Iris pigment epithelial cell (primary cell): ENCODE results near the gene APCDD1L.
A peak's percentile ranks its signal among the peaks of the same experiment; 100 is the strongest.
"Not testable (repeated sequence)": the region's sequence is repeated elsewhere in the genome, so short reads cannot be mapped to it uniquely, and the experiment has no call there.

Experiments used
- DNase-seq: peaks from one replicate; pipeline ENCODE4 v3.0.0-alpha.2; 2011; ENCODE audit warnings: low read depth

Gene APCDD1L

GRCh38 chr20:58441723-58442122 lies 73.5 kb downstream of the APCDD1L start:
- DNase-seq: no peak

DNA sequence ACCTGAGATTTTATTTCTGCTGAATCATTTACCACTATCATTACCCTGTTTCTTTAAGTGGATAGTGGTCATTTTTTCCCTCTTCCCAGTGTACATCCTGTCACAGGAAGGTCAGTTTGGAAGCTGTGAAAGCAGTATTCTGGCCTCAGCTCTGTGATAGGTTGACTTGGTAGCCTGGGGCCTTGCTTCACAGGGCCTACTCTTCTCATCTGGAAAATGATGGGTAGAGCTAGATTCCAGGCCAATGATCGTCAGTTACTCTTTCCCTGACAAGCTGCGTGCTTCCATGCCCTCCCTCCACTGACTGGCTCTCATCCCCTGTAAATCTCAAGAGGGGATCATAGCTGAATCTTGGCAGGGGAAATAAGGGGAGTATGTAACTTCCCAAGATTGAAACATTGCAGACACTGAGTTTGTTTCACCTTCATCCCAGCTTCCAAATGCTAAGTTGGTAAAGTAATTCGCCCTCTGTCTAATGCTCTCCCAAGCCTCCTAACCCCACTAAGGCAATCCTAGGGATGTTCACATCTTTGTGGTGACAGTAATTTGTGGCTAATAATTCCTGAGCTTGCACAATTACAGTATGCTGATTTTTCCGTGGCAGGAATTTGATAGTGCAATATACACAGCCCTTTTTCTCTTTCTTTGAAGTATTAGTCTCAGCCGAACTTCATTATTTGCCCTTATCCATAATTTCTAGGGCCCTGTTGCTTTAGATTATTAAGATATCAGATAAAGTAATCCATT lies 75.0 kb downstream of the APCDD1L start:
- DNase-seq: peak; percentile 9

DNA sequence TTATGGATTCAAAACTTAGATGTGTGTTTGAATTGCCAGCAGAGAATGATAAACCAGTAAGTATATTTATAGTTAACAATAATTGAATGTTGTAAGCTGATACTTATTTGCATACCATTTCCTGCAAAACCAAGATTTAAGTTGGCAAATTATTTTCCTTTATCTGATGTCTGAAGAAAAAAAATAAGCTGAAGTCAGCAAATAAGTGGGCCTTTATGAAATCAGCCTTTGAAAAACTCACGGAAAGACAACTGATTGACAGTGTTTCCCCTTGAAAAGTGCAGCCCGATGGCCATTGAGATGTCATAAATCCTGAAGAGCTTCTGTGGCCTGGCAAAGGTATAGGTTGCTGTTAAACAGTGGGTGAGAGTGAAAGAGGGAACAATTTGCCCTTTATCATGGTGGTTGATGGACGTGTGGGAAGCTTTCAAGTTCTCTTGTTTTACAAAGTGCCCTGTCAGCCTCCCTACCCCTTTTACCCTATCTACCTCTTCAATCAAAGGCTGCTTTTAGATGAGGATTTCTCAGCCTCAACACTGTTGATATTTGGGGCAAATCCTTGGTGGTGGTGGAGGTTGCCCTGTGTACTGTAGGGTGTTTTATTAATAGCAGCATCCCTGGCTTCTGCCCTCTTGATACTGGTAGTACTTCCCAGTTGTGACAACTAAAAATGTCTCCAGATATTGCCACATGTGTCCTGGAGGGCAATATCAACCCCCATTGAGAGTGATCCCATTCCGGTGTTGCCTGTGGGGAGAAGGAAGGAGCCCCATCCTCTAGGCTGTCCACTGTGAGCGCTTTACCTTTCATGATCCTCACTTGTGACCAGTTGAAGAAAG lies 76.0 kb downstream of the APCDD1L start:
- no peak for DNase-seq

DNA sequence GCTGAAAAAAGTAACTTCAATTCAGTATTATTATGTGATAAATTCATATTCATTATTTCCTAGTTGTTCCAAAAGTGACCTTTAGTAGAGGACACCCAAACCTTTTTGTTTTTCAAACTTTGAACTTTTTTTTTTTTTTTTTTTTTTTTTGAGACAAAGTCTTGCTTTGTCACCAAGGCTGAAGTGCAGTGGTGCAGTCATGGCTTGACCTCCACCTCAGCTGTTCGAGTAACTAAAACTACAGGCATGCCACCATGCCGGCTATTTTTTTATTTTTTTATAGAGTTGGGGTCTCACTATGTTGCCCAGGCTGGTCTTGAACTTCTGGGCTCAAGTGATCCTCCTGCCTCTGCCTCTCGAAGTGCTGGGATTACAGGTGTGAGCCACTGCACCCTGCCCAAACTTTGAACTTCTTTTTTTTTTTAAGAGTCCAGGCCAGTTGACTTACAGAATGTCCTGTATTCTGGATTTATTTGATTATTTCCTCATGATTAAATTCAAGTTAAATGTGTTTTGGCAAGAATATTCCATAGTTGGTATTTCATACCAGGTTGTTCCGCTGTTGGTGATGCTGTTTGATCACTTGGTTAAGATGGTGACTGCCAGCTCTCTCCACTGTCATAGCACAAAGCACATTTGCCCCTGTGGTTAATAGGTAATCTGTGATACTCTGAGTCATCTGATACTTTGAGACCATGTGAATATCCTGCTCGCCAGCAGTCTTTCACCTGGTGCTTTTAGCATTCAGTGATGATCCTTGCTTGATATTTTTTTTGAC lies 78.1 kb downstream of the APCDD1L start:
- no peak for DNase-seq

DNA sequence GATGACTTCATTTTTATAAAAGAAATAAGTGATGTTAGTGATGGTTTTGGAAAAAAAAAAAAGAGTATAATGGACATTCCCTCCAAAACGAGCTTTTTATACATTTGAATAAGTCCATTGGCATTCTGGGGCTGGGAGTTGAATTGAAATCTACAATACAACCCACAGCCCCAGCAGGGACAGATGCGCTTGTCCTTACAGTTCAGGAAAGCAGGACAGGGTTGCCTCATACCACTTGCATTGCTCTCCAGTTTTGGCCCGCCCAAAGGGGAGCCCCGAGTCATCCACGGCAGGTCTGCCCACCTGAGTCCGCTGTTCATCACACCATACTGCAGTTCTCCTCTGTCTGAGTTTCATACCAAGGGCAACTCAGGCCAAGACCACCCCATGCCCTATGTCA lies 80.0 kb downstream of the APCDD1L start:
- no peak for DNase-seq

GRCh38 chr20:58434326-58434725 lies 80.9 kb downstream of the APCDD1L start:
- DNase-seq: no peak

DNA sequence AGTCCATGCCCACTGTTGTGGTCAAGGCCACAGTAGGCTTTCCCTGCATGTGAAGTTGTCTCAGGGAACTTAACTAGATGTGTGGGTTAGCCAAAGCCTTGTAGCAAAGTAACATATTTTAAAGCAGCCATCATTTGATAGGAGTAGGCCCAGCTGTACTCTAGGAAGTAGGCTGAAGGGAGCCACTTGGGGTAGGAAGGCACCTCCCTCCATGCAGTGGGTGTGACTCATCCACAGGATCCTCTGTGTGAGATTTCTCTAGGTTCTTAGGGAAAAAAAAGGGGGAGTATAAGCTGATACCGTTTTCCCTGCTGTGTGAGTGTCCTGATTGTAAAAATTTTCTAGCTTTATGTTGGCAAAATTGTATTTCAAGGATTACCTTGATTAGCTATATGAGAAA lies 81.4 kb downstream of the APCDD1L start:
- DNase-seq: peak; percentile 85

DNA sequence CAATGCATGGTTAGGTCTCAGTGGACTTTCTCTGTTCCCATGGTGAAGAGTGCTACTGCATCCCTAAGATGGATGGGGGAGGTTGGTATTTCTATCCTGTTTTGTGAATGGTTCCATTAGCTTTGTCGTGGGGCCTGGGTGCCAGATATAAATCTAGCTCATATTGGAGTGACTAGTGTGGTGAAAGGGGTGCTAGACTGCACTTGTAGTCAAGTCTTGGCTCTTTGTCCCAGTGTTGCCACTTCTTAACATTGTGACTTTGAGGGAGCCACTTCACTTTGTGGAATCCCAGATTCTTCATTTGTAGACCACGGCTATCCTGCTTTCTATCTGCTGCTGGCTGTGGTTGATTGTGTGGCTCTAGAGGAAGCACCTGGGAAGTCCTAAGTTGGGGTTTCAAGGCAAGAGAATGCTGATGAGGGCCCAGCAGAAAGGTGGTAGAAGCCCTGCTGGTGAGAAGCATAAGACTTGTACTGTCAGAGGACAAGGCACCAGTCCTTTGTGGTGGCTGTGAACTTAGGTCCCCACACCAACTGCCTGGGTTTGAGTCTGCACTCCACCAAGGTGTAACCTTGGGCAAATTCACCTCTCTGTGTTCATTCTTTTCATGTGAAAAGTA lies 82.1 kb downstream of the APCDD1L start:
- DNase-seq: no peak

DNA sequence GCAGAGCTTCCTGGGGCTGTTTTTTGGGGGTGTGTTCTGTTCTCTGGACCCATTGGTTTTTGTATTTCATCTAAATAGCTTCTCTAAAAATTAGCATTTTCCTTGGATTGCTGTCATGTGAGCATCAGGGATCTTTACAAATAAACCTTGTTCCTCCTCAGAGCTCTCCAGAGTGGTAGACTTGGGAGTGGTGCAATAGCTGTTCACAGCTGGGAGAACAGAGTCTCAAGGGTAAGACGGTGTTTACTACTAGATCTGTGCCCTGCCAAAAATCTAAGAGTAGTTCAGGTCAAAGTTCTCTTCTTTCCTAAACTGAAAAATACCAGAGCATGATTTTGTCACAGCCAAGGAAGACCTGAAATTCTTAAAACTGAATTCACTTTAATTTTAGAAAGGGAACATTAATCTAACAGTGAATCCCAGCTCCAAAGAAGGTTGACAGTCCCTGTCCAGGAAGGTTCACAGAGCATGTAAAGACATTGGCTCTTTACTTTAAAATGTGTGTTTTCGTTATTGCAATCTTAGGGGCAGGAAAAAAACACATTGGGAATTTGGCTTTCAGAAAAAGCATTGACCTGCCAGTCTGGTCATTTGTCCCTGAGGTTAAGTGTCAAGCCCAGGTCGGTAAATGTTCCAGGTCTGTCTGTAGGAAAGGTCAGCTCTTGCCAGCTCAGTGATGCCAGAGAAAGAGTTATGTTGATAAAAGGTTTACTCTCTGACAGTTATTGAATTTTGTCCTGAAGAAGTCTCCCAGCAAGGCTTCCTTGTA lies 82.8 kb downstream of the APCDD1L start:
- DNase-seq: peak; percentile 63

- DNase-seq: no peak
These were observed 84.1 kb downstream of the APCDD1L start for GRCh38 chr20:58431134-58431533.

GRCh38 chr20:58429303-58429702 lies 85.9 kb downstream of the APCDD1L start:
- no peak for DNase-seq

- DNase-seq: no peak
These were observed 86.8 kb downstream of the APCDD1L start for GRCh38 chr20:58428364-58428763.

GRCh38 chr20:58427571-58427970 lies 87.6 kb downstream of the APCDD1L start:
- not testable (repeated sequence) for DNase-seq

DNA sequence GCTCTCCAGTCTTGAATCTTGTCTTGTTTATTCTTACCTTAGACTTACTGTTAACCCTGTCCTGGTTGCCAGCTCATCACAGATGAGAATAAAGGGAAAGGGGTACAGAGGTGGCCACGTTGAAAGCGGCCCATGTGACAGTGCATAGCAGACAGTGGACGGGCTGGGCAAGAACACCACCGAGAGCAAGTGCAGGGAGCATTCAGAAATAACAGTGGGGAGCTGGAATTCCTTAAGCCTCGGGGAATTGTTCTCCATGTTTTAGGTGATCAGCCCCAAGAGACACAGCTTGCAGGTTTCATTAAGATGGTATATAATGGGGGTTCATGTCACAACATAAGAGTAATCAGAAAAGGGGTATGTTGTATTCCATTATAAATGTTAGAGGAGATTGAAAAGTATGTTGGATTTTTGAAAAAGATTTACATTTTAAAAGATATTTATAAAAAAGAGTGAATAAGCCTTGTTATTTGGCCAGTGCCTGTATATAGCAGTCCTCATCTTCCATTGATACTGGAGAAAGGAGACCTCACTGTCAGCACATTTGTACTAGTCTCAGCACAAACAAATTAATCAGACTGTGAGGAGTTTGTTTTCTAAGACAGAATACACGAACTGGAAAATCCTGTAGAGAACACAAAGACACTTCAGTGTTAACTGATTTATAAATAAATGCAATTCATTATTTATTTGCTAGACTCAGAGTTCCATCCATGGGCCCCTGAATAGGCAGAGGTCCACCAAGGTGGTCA lies 90.8 kb downstream of the APCDD1L start:
- DNase-seq: no peak

- DNase-seq: no peak
These were observed 93.7 kb downstream of the APCDD1L start for GRCh38 chr20:58421497-58421850.

DNA sequence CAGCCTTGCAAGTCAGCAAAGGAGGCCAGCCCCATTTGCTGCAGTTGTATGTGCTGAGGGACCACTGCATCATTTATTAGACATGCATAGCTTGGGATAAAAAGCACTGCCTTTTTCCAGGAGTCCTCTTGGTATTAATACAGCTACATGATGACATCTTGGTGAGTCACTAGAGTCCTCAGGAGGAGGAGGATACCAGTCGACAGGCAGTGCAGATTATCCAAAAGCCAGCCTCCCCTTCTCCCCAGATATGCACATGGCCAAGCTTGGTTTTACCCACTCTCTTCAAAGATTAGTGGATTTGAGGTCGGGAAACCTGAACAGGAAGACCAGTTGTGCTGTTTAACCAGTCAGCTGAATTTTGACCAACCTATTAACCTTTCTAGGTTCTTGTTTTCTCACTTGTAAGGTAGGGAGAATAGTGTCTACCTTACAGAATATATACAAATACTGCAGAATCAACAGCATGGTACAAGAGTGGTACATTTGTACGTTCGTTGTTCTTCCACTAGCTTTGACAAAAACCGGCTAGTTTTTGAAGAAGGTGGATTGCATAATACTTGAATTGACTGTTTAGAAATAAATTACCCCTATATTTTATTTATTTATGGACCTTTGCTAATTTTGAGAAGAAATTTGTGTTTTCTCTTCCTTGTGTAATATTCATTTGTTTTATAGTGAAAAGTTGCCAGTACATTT lies 94.3 kb downstream of the APCDD1L start:
- peak; percentile 72 for DNase-seq

DNA sequence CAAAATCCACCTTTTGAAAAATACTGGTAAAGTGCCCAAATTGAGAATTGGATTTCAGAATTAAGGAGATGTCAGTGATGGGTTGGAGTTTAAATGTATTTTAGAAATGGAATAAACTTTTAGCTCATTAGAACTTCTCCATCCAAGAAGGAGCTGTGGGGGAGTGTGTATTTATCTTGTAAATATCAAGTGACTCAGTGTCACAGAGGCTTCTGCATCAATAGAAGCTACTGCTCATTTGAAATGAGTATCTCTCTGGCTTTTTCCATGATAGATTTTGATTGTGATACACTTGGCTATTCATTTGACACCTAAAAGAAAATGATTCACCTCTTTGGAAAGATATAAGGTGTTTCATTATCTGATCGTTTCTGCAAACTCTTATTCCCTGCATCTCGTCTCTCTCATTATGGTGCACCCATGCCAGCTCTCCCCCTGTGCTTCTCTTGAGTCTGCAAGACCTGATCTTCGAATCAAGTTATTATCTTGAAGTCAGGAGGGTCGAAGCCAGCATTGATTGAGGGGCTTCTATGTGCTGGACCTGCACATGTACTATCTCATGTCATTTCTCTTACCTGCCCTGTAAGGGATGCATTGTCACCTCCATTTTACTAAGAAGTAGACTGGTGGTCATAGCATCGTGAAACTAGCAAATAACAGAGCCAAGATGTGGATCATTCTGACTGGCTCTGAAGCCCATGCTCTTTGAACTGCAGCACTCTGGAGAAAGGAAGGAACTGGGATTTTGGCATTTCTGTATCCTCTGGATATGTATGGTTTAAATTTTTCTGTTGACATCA lies 96.0 kb downstream of the APCDD1L start:
- DNase-seq: no peak

GRCh38 chr20:58417438-58417837 lies 97.8 kb downstream of the APCDD1L start:
- no peak for DNase-seq

DNA sequence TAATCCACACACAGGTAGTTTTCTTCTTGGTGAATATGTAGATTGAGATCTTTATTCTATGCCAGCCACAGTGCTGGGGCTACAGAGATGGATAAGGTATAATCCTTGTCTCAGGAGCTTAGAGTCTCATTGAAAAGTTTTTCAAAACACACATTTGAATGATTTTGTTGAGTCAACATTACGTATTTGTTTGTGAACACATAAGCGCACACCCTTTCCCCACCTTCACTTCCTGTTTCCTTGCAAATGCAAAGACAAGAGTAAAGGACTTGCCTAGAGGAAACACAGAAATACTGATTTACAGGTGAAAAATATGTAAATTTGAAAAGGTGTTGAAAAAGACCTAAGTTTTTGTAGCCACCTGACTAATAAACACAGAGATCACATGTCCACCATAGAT lies 98.4 kb downstream of the APCDD1L start:
- no peak for DNase-seq
